ENCODE data around the gene FTSJ3. TPM values are rescaled to one million over a fixed set of nuclear protein-coding genes. Genes with fewer than 3 reads are reported as not detected.
A peak's percentile ranks its signal among the peaks of the same experiment; 100 is the strongest.
"Not testable (repeated sequence)": the region's sequence is repeated elsewhere in the genome, so short reads cannot be mapped to it uniquely, and the experiment has no call there.

The FTSJ3 gene
- total RNA-seq, 2 donors from 2014 or later = 25.4 to 44.6 TPM

DNA sequence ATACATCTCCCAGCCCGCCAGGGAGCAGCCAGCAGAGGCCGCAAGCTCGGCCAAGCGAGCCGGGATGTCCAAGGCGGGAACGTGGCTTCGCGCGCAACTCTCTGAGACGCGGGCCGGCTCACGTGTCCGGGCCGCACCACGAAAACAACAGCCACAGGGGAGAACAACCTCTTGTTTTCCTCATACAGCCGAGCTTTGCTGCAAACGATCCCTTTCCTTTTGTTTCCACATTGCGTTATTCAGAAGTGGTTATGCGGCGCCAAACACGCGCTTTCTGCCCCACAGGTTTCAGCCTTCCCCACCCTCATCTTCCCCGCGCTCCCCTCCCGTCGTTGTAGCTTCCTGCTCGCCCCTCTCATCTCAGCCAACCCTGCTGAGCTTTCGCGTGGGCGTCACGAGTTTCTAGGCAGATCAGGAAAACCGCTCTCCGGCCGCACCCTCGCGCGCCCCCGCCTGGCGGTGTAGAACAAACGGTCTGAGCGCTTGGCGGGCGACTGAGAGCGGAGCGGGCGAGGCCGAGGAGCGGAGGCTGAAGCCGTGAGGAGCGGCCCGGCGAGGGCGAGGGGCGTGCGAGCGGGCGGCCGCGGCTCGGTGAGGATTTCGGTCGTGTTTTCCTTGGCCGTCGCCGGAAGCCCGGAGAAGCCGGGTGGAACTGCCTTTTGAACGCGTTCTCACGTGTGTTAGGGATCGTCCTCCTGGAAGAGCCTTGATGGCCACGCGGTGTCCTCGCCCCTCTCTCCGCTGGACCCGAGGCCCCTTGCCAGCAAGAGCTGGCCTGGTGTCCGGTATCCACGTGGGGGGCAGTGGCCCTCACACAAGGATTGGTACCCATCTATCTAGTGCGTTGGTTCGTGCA lies 21.6 kb upstream of the FTSJ3 start:
- Histone ChIP-seq H3K27me3 (no peaks in the 10 kb centered on the region), H3K36me3 (no peaks in the 10 kb centered on the region), H3K4me1 (no peaks in the 10 kb centered on the region), H3K9ac (ENCODE audit: low read depth in 2 of 2, low read length in 2 of 2) (peak overlapping the region in 1 of 2 donors; percentile 58), H3K4me3 (peak overlapping the region; percentile 5), H3K9me3 (no peaks in the 10 kb centered on the region), H3K27ac (no peak overlapping the region)
- peak; percentile 90 for DNase-seq
- TF ChIP-seq, protein P1, sequence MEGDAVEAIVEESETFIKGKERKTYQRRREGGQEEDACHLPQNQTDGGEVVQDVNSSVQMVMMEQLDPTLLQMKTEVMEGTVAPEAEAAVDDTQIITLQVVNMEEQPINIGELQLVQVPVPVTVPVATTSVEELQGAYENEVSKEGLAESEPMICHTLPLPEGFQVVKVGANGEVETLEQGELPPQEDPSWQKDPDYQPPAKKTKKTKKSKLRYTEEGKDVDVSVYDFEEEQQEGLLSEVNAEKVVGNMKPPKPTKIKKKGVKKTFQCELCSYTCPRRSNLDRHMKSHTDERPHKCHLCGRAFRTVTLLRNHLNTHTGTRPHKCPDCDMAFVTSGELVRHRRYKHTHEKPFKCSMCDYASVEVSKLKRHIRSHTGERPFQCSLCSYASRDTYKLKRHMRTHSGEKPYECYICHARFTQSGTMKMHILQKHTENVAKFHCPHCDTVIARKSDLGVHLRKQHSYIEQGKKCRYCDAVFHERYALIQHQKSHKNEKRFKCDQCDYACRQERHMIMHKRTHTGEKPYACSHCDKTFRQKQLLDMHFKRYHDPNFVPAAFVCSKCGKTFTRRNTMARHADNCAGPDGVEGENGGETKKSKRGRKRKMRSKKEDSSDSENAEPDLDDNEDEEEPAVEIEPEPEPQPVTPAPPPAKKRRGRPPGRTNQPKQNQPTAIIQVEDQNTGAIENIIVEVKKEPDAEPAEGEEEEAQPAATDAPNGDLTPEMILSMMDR (IDR thresholded peaks at IDR 0.05) = peak; percentile 33
- intact Hi-C loops (cut with DNase I) = no loop called here

DNA sequence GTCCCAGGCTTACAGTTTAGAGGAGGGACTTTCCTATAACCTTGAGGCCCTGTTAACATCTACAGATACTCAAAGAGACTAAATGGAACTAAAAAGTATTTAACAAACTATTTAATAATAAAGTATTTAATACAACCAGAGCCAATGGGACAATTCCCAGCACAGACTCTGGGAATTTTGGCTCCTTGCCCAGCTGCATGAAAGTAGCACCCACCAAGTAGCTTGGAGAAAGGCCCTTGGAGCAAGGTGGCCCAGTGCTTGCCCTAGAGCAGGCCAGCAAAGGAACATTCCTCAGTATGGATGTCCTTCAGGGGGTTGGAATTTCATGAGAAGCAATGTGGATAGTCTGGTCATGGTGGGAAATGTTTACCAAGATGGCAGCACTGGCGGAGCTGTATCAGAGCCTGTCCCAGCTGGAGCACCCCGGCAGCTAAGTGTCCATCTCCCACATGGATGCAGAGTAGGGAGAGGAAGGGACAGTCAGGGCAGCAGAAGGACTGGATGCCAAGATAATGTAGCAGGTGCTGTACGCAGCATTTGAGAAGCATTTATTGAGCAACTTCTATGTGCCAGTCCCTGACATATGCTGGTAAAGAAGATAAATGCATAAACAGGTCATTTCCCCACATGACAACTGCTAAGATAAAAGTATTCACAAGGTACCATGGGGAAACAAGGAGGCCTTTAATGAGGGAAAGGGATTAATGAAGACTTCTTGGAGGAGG lies 20.2 kb upstream of the FTSJ3 start:
- Histone ChIP-seq H3K4me1 (no peaks in the 10 kb centered on the region), H3K27me3 (no peaks in the 10 kb centered on the region), H3K36me3 (no peaks in the 10 kb centered on the region), H3K9ac (ENCODE audit: low read depth in 2 of 2, low read length in 2 of 2) (no peak overlapping the region), H3K27ac (no peak overlapping the region), H3K9me3 (no peaks in the 10 kb centered on the region), H3K4me3 (no peak overlapping the region)
- DNase-seq = no peak
- TF ChIP-seq, protein P1 (IDR thresholded peaks at IDR 0.05) = no peak
- intact Hi-C loops (cut with DNase I) = no loop called here

DNA sequence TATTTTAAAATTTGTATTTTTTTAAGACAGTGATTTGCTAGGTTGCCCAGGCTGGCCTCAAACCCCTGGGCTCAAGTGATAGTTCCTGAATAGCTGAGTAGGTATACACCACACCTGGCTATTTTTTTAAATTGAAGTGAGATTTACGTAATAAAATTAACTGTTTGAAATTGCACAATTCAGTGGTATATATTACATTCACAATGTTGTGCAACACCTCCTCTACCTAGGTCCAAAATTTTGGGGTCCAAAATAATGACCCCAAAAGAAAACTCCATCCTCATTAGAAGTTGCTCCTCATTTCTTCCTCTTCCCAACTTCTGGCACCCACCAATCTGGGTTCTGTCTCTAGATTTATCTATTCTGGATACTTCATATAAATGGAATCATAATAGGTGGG lies 18.0 kb upstream of the FTSJ3 start:
- Histone ChIP-seq H3K9ac (ENCODE audit: low read depth in 2 of 2, low read length in 2 of 2) (no peak overlapping the region), H3K9me3 (no peaks in the 10 kb centered on the region), H3K36me3 (no peaks in the 10 kb centered on the region), H3K4me1 (peaks cover 9% of the 10 kb centered on the region), H3K27ac (no peak overlapping the region), H3K27me3 (no peaks in the 10 kb centered on the region), H3K4me3 (no peak overlapping the region)
- intact Hi-C loops (cut with DNase I) = no loop called here
- no peak for DNase-seq
- TF ChIP-seq, protein P1 (IDR thresholded peaks at IDR 0.05) = no peak

DNA sequence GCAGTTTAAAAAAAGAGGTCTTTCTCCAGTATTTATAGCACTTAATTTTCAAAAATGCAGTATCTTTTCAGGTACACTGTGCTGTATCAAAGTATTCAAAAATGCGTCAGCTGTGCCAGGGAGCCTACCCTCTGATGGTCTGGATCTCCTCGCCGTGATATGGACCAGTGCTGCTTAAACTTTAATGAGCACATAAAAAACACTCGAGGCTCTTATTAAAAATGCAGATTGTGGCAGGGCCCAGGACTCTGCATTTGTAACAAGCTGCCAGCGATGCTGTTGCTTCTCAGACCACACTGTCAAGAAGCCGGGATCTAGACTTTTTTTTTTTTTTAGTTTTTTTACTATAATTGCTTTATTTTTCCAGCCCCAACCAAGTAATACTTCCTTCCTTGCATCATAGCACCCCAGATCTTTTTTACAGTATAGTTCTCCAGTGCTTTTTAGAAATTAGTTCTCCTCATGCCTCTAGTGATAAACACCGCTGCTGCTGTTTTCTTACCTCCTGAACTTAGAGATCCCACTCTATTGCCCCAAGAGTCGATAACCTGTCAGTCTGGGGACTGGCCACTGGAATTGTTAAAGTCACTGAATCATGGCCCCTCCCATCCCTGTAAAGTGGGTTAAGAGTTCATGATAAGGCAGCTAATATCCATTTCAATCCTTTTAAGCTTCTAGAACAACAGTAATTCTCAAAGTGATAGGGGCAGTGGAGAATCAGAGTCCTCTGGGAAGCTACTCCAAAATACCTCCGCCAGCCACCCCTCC lies 16.6 kb upstream of the FTSJ3 start:
- H3K4me1 ChIP-seq = peaks cover 16% of the 10 kb centered on the region
- no peak overlapping the region for H3K4me3 ChIP-seq
- H3K27ac ChIP-seq = peak overlapping the region; percentile 92
- no peak overlapping the region for H3K9ac ChIP-seq (ENCODE audit: low read depth in 2 of 2, low read length in 2 of 2)
- DNase-seq = no peak
- intact Hi-C loops (cut with DNase I) = no loop called here
- H3K9me3 ChIP-seq = no peaks in the 10 kb centered on the region
- TF ChIP-seq, protein P1 (IDR thresholded peaks at IDR 0.05) = no peak
- H3K27me3 ChIP-seq = no peaks in the 10 kb centered on the region
- no peaks in the 10 kb centered on the region for H3K36me3 ChIP-seq

DNA sequence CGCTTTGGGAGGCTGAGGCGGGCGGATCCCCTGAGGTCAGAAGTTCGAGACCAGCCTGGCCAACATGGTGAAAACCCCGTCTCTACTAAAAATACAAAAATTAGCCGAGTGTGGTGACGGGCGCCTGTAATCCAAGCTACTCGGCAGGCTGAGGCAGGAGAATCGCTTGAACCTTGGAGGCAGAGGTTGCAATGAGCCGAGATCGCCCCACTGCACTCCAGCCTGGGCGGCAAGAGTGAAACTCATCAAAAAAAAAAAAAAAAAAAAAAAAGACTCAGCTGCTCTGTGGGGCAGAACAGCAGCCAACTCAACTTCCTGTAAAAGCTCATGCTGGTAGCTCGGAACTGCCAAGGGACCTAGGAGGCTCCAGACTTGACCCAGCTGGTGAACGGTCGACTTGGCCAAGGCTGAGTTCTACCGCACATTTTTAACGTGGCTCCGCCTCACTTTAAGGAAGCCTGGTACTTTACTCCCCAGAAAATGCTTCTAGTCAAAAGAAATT lies 16.0 kb upstream of the FTSJ3 start:
- peaks cover 19% of the 10 kb centered on the region for H3K4me1 ChIP-seq
- H3K36me3 ChIP-seq; intact Hi-C loops (cut with DNase I); DNase-seq; H3K9me3 ChIP-seq; H3K27me3 ChIP-seq: not testable (repeated sequence)
- peak overlapping the region; percentile 92 for H3K27ac ChIP-seq
- peak overlapping the region; percentile 93 for H3K4me3 ChIP-seq
- peak overlapping the region; percentile 52 to 55 for H3K9ac ChIP-seq (ENCODE audit: low read depth in 2 of 2, low read length in 2 of 2)

Measured in colonic mucosa (tissue), 4 donors.